GM21576 (cell line): ENCODE results near the gene ID3.

Experiments used
- ATAC-seq: cut with Tn5 transposase; IDR thresholded peaks from one replicate; pipeline ENCODE4 v1.9.1; 2021; ENCODE audit warnings: mild to moderate bottlenecking, moderate library complexity; ENCODE audit not compliant: unreplicated experiment

Gene ID3, protein sequence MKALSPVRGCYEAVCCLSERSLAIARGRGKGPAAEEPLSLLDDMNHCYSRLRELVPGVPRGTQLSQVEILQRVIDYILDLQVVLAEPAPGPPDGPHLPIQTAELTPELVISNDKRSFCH

DNA sequence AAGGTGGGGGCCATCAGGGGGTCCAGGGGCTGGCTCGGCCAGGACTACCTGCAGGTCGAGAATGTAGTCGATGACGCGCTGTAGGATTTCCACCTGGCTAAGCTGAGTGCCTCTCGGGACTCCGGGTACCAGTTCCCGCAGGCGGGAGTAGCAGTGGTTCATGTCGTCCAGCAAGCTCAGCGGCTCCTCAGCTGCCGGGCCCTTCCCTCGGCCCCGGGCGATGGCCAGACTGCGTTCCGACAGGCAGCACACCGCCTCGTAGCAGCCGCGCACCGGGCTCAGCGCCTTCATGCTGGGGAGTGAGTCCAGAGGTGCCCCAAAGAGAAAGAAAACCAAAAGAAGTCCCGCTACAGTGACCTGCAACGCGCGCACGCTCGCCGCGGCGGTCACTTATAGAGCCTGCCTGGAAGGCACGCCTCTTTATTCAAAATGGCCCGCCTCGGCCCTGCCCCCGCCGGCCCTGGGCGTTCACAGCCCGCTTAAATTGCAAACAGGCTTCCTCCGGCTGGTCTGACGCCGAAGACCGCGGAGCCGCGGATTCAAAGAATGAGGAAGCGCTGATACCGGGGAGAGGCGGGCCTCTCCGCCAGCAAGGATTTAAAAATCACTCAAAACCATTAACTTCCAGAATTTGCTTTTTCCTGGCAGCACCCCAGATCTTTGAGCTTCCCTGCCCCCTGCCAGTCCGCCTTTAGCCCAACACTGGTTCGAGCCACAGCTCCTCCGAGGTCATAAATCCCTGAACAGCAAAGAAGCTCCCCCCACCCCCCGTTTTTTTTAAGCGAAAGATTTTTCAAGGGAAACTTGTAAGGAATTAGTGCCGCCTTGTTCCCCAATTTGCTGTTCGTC is at the start of gene ID3:
ID3 (minus strand) TSS at position 366 of the 849 bp plus-strand sequence; CDS start at position 291, 75 bp downstream.
- peak; percentile 61 for ATAC-seq

DNA sequence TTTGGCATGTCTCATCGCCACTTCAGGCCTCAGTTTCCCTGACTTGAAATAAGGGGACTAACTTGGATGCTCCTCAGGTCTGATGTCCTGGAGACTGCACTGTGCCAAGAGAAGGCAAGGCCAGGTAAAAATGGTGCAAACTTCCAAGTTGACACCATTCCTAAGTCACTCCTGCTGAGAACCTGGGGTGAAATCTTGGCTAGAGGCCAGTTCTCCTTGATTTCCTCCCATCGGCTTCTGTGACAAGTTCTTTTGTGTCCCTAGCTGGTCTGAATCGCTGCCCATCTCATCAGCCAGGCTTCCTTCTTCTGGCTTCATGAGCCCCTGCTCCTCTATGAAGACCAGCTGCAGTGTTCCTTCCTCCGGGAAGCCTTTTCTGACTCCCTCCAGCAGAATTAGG is 48.6 kb upstream of the ID3 start:
- no peak for ATAC-seq

DNA sequence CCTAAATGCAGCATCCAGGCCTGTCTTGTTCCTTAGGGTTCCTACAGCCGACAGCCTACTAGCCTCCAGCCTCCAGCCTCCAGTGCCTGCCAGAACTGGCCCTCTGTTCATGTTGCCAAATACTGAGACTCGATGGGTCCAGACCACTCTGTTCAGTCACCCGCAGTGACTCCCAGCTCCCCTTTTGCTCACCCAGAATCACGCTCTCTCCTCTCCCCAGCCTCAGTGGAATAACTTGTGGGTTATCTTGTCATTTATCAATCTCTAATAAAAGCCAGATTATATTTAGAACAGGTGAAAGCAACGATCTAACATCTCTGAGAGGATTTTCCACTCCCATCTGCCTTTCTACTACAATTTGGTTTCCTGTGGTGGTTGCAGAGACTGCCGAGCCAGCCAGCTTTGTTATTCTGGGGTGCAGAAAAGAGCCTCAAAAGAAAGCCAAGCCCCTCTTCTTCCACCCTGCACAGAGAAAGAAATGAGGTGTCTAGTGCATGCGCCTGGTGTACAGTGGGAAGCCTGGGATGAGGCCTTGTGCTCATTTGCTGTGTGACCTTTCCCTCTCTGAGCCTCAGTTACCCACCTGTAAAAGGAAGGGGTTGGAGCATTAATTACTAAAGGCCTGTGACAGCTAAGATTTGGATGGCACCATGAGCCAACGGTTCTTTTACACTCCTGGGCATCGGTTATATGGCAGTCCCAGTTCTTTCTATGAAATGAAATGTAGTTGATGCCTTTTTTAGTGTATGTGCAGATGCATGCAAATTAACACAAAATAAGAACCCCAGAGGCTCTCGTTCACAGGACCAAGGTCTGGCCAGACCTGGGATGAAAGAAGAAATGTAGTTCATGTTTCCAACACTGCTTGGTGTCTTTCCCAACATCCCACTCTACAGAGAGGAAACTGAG is 42.9 kb upstream of the ID3 start:
- ATAC-seq: no peak

DNA sequence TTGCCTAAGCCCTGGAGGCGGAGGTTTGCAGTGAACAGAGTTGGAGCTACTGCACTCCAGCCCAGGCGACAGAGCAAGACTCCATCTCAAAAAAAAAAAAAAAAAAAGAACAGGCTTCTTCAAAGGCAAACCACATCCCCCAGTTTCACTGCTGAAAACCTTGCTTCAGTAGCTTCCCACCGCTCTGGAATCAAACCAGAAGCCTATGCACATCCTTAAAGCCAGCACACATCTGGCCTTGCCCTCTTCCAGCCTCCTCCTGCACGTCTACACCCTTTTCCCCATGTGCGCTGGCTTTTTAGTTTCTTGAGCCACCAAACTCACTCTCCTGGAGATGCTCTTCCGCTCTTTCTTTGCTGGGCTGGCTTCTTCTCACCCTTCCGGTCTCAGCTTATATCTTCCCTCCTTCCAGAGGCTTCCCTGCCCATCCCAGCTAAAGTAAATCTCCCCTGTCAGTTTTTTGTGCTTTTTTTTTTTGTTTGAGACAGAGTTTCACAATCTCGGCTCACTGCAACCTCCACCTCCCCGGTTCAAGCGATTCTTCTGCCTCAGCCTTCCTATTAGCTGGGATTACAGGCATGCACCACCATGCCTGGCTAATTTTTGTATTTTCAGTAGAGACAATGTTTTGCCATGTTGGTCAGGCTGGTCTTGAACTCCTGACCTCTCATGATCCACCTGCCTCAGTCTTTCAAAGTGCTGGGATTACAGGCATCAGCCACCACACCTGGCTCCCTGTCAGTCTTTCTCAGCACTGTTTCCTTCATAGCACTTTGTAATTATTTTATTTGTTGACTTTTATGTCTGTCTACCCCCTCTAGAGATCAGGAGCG is 42.0 kb upstream of the ID3 start:
- no peak for ATAC-seq

DNA sequence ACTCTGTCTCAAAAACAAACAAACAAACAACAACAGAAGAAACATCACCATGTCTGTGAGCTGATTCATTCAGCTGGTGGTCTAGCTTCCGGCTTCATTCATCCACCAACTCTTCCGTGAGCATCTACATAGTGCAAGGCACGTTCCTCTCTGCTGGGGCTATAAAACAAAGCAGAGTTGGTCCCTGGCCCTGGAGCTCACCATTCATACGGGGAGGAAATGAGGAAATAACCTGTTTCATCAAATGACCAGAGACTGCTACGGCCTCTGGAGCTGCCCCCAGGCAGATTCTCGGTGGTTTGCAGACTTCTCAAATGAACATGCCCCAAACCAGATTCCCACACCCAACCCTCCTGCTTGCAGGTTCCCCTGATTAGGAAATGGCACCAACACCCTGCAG is 41.0 kb upstream of the ID3 start:
- peak; percentile 37 for ATAC-seq

DNA sequence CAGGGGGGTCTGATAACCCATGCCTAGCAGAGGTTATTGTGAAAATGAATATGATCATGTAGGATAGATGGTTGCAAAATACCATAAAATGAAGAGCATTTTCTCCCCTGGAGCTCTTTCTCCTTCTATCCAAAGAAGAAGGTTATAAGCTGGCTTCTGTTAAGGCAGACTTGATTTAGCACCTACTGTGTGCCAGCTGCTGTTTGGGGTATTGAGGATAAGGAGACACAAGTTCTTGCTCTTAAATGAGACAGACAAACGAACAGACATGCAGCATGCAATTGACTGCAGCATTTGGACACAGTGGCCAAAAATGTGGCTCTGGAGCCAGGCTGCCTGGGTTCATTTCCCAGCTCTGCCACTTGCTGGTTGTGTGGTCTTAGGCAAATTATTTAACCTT is 39.8 kb upstream of the ID3 start:
- no peak for ATAC-seq

DNA sequence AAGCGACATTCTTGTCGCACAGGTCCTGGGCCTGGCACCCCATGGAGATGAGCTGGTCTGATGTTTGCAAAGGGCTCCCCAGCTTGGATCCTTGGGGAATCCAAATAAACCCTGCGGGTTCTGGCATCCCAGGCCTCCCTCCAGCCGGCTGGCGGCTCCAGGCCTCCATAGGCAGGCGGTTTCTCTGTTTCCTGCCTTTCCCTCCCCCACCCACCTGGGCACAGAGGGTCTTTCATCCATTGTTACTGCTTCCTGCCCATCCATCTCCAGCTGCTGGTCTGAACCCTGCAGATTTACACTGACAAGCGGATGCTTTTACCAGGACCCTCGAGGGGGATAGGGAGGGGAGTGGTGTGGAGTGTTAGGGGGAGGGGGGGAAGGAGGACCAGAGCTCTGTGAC is 39.1 kb upstream of the ID3 start:
- no peak for ATAC-seq

DNA sequence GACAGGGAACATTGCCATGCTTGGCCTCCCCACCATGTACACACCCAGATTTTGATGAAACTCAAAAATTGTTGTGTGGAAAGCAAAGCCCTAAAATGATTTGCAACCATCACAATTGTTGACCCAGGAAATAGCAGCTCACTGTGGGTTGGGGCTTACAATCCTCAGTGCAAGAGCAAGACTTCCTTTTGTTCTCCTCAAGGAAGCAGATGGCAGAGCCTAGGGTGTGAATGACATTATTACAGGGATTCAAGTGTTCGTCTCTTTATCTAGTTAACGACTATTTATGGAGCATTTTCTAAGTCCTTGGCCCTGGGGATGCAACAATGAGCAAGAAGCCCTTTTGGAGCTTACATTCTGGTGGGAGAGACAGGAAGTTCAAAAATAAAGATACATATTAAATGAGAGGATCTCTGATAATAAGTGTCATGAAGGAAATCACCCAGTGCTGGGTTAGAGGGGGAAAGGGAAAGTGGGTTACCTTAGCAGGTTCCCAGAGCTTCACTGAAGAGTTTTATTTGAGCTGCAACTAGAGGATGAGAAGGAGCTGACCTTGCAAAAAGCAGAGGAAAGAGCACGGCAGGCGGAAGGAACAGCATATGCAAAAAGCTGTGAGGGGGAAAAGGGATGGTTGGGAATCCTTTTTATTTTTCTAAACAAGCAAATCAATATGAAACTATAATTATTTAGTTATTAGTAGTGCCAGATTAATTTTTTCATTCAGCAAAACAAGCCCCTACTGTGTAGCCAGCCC is 38.5 kb upstream of the ID3 start:
- ATAC-seq: no peak

DNA sequence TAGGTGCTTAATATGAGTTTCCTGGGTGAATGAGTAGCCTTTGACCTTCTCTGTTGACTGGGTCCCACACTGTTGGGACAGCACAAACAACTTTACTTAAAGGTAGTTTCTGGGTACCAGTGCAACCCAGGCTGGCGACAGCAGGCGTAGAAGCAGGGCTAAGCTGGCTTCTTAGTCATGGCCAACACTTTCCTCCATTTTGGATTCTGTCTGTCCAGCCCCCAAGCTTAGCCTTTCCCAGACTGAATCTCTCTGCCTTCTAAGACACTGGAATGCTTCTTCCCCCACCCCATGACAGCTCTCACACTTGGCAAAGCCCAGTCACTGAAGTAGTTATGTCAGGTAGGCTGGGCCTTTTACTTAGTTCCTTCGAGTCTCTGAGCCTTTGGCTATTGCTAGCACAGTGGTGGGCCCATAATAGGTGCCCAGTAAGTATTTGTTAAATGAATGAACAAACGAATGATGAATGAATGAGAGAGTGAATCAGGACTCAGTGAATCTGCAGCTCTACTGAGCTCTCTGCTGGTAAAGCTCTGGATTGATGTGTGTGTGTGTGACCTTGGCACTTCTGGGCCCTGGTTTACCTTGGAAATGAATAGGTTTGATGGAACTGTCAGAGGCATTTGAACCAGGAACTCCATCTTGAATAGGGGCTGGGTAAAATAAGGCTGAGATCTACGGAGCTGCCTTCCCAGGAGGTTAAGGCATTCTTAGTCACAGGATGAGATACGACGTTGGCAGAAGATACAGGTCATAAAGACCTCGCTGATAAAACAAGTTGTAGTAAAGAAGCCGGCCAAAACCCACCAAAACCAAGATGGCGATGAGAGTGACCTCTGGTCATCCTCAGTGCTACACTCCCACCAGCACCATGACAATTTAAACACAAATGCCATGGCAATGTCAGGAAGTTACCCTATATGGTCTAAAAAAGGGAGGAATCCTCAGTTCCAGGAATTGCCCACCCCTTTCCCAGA is 37.4 kb upstream of the ID3 start:
- no peak for ATAC-seq

DNA sequence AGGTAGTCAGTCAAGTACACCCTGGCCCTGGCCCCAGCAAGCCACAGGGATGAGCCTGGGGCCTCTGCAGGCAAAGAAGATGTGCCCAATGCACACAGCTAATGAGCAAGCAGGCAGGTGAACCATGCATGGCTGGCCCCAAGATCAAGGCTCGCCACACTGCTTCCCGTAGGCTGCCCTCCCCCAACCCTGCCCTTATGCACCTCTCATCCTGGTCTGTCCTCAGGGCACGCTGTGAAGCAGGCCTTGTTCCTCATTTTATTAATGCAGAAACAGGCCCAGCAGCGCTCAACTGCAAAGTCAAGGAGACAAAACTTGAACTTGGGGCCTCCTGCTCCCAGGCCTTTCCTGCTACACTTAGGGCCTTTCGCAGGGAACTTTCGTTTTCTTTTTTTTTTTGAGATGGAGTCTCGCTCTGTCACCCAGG is 35.6 kb upstream of the ID3 start:
- ATAC-seq: peak; percentile 37

DNA sequence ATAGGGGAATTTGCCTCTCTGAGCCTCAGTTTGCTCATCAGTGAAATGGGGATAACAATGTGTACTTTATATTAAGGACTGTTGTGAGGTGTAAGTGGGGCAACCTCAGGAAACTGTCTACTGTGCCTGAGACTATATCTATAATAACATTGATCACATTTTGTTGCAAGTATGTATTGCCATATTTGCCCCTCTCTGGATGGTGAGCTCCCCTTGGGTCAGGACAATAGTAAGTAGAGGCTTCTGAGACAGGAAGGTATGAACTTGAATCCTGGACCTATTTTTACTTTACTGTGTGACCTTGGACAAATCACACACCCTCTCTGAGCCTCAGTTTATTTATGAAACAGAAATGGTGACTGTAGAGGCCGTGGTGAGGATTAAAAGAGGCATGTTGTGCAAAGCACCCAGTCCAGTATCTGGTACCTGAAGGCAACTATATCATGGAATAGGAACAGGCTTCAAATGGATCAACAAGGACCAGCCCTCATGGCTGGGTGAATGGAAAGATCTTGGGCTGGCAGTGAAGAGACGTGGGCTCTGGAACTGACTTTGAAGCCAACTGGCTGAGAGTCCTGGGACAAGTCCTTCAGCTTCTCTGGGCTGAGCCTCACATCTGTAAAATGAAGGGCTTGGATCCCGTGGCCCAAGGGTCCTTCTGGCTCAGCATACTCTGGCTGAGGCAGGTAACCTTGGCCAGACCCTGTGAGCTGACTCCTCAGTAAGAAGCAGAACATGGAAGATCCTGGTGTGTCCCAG is 35.0 kb upstream of the ID3 start:
- no peak for ATAC-seq

DNA sequence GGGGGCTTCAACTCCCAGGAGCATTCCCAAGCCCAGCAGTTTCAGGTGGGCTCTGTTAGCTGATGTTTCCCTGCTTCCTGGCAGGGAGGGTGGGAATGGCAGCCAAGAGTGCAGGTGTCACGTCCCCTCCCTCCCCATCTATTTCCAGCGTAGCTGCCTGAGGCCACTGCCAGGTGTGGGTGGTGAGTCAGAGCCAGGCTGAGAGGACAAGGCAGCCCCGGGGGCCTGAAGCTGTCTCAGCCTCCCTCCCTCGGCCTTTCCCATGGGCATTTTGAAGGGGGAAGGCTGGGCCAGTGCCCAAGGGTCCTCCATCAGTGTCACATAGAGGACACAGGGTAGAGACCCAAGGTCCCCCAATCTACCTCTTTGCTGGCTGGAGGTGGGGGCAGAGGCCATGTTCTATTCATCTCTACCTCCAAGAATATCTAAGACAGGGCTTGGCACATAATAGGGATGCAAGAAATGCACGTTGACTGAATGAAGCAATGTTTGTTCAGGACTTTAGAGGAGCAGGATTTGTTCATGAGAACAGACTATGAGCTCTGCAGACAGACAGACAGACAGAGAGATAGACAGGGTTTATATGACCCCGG is 34.4 kb upstream of the ID3 start:
- no peak for ATAC-seq

DNA sequence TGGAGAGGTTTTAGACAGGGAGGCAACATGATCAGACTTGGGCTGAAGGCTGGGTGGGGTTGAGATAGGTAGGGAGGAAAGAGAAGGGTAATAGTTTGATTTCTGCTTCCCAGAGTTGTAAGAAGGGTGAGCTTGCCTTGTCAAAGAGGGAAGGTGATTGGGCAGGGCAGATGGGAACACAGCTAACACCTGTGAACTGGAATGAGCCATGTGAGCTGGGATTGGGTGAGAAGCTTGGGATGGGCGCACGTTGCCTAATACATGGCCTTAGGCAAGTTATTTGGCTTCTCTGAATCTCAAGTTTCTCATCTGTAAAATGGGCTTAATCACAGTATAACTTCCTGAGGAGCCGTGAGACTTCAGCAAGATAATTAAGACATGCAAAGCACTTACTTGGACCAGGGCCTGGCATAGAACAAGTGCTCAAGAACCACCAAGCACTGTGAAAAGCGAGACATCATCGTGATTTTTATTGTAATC is 33.8 kb upstream of the ID3 start:
- no peak for ATAC-seq

DNA sequence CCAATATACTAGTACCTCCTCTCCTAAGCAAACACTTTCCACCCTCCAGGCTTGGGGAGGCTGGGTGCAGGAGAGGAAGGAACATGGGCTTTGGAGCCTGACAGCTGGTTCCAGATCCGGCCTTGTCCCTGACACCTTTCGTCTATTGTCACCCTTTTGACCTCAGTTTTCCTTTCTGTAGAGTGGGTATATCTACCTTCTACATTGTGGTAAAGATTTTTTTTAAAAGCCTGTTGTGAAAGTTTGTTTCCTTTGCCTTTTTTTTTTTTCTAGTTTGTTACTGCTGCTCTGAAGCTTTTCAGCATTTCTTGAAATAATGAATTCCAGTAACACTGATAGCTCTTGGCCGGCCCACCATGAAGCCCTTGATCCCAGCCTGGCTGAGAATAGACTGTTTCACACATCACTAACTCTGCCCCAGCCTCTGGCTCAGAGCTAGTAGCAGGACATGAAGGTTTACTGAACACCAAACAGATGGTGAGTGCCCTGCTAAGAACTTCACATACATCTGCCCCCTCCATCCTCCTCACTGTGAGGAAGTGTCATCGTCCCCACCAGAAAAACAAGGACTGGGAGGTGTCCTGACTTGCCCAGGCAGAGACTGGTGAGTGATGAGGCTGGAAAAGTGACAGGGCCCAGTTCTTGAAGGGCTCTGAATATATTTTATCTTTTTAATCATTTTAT is 33.0 kb upstream of the ID3 start:
- ATAC-seq: no peak

DNA sequence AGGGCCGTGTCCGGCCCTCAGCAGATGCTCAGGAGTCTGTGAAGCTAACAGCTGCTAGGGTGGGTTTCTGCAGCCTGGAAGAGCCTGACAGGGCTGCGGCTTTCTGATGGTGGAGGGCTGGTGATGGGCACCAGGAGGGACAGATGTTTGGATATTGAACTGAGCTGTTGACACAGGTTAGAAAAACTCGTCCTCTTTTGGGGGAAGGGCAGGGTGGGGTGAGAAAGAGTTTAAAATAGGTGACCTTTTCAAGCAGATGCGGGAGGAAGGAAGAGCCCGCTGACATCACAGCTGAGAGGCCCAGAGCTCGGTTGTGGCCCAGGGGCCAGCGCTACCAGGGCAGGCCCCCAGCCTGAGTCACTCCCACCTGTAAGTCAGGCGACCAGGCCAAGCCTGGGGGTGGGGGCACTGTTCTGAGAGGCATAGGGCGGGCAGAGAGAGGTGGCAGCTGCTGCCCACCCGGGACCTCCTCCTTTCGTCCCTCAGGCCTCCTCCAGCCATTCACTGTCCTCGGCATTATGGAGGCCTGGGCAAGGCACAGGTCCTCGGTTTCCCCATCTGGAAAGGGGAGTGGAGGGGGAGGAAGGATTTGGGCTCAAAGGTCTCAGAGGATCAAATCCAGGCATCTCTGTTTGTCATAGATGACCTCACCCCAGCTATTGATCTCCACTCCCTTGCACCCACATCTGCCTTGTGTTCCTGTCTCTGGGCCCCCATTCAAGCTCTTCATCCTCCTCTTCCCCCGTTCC is 32.3 kb upstream of the ID3 start:
- ATAC-seq: no peak

DNA sequence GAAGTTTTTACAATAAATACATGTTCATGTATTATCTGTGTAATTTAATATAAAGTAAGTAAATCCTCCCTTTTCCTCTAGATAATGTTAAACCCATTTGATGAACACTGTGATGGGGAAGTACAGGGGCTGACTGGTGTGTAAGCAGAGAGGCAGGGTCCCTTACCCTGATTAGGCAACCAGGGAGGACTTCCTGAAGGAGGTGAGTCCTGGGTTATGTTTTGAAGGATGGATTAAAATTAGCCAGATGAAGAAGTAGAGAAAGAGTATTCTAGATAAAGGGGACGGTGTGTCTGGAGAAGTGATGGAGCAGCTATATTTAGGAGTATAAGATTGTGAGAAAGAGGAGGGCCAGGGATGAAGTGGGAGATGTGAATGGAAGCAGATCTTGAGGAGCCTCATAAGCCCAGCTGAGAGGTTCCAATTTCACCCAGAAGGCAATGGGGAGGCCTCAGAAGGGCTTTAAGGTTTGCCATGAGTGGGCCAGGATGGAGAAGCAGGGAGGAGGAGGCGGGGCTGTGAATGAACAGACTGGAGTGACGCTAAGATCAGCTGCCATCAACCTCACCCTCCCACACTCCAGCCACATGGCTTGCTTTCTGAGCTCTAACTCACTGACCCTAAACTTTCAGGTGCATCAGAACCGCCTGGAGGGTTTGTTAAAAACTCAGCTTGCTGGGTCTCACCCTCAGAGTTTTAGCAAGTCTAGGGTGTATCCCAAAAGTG is 30.9 kb upstream of the ID3 start:
- ATAC-seq: no peak
